ENCODE measurements around the gene ATE1.

ATE1 gene

DNA sequence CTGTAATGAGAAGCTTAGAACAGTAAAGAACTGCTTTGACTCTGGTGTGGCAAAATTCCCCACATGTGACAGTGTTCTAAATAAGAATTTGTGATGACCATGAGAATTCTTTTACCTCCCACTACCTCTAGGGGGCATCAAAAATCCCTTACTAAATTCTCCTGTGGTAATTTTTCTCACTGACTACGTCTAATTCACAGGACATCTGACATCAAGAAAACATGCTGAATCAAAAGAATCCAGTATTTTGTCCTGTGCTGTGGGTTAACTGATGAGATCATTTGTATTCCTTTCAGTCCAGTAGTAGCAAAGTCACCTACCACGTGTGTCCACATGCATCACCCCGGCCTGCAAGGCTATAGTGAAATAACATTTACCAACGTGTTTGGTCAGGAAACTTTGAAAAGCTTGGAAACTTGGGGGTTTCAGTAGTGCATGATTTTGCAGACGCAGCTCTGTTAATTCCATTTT lies 103.8 kb downstream of the ATE1 start:
- TF ChIP-seq, protein P1, sequence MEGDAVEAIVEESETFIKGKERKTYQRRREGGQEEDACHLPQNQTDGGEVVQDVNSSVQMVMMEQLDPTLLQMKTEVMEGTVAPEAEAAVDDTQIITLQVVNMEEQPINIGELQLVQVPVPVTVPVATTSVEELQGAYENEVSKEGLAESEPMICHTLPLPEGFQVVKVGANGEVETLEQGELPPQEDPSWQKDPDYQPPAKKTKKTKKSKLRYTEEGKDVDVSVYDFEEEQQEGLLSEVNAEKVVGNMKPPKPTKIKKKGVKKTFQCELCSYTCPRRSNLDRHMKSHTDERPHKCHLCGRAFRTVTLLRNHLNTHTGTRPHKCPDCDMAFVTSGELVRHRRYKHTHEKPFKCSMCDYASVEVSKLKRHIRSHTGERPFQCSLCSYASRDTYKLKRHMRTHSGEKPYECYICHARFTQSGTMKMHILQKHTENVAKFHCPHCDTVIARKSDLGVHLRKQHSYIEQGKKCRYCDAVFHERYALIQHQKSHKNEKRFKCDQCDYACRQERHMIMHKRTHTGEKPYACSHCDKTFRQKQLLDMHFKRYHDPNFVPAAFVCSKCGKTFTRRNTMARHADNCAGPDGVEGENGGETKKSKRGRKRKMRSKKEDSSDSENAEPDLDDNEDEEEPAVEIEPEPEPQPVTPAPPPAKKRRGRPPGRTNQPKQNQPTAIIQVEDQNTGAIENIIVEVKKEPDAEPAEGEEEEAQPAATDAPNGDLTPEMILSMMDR (IDR thresholded peaks at IDR 0.05; ENCODE audit: insufficient read depth, low read depth, low read length, missing control alignments) = peak; percentile 66
- DNase-seq (ENCODE audit: low read depth) = peak; percentile 52
- H3K4me3 ChIP-seq (ENCODE audit: low read length) = no peak overlapping the region

DNA sequence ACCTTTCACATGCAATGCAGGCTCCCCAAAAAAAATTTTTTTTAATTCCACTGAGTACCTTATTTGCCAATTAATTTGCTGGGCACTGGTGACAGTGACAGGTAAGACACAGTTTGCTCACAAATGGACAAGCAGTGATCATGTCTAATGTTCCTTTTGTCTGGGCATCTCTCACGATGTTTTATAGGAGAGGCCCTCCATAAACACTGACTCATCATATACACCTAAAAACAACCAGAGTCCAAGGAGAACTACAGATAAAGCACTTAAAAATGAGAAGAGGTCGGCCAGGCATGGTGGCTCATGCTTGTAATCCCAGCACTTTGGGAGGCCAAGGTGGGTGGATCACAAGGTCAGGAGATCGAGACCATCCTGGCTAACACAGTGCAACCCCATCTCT lies 105.1 kb downstream of the ATE1 start:
- H3K4me3 ChIP-seq (ENCODE audit: low read length) = no peak overlapping the region
- DNase-seq (ENCODE audit: low read depth) = no peak
- TF ChIP-seq, protein P1 (IDR thresholded peaks at IDR 0.05; ENCODE audit: insufficient read depth, low read depth, low read length, missing control alignments) = no peak

DNA sequence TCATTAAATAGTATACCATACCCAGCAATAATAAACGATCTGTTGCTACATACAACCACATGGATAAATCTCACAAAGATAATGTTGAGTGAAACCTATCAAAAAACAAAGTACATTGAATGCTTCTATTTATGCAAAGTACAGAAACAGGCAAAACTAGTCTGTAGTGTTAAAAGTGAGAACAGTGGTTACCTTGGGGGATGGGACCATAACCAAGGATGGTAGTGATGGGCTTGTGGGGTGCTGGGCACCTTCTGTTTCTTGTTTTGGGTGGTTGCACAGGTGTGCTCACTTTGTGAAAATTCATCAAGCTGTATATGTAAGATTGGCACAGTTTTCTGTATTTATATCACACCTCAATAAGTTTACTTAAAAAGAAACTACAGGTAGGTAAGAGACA lies 105.7 kb downstream of the ATE1 start:
- TF ChIP-seq, protein P1 (IDR thresholded peaks at IDR 0.05; ENCODE audit: insufficient read depth, low read depth, low read length, missing control alignments) = no peak
- no peak overlapping the region for H3K4me3 ChIP-seq (ENCODE audit: low read length)

DNA sequence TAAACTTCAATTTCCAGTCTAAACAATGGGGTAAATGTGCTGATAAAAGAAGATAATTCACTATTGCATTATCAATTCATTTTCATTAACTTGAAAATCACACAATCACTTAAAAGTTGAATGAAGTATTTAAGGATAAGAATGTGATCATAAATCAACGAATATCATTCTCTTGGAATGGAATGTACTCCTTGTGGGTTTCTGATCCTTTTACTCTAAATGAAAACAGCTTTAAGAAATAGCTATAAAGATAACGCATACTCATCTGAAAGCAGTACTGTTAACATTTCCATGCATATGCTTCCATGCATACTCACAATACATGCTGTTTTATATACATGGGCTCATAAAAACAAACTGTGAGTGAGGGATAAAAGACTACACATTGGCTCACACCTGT lies 108.8 kb downstream of the ATE1 start:
- H3K4me3 ChIP-seq (ENCODE audit: low read length) = no peak overlapping the region
- TF ChIP-seq, protein P1 (IDR thresholded peaks at IDR 0.05; ENCODE audit: insufficient read depth, low read depth, low read length, missing control alignments) = no peak
- no peak for DNase-seq (ENCODE audit: low read depth)

More for the DNA sequence above, 105.7 kb downstream of the ATE1 start:
- no peak for DNase-seq (ENCODE audit: low read depth)

DNA sequence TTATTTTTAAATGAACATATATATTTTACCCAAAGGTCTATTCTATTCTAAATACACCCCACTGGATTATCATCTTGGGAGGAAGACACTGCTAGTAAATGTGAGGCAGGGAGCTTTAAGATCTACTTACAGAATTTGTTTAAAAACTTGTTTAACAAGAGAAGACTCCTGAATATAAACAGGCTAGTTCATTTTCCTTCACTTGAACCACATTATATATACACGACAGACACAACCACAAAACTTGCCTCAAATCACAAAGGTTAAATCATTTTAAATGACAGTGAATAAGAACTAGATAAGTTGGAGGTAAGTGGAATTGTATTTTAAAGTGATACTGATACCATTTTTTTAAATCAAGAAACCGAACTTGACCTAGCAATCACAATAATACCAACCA lies 109.2 kb downstream of the ATE1 start:
- no peak for DNase-seq (ENCODE audit: low read depth)
- no peak overlapping the region for H3K4me3 ChIP-seq (ENCODE audit: low read length)
- TF ChIP-seq, protein P1 (IDR thresholded peaks at IDR 0.05; ENCODE audit: insufficient read depth, low read depth, low read length, missing control alignments) = no peak

DNA sequence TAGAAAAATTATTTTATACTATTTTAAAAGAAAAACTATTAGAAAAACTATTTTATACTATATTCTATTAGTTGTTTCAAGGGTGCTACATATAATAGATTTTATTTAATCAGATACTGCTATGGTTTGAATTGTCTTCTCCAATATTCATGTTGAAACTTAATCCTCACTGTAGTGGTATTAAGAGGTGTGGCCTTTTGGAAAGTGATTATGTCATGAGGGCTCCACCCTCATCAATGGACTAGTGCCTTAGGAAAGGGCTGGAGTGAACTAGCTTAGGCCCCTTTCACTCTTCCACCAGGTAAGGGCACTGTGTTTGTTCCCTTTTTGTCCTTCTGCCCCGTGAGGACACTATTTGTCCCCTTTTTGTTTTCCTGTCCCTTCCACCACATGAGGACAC lies 111.6 kb downstream of the ATE1 start:
- H3K4me3 ChIP-seq (ENCODE audit: low read length) = no peak overlapping the region
- TF ChIP-seq, protein P1 (IDR thresholded peaks at IDR 0.05; ENCODE audit: insufficient read depth, low read depth, low read length, missing control alignments) = no peak
- no peak for DNase-seq (ENCODE audit: low read depth)

DNA sequence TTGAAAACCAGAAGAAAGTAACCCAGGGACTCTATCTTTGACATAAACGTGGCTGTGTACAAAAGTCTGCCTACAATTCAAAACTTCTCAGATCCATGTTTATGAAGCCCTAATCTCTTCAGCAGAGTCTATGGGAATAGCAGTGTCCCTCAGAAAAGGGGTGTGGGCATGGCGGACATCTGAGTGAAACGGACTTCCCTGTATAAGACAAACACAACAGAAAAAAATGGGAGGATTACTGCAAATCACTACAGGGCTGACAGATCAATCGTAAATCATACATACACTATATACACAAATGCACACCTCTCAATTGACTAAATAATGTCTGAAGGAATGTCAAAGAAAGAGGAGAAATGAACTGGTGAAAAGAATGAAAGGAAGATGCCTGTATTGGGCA lies 114.0 kb downstream of the ATE1 start:
- no peak overlapping the region for H3K4me3 ChIP-seq (ENCODE audit: low read length)
- no peak for DNase-seq (ENCODE audit: low read depth)
- TF ChIP-seq, protein P1 (IDR thresholded peaks at IDR 0.05; ENCODE audit: insufficient read depth, low read depth, low read length, missing control alignments) = no peak

All from epithelial cell of esophagus (primary cell).